ENCODE results near the gene PAX1. TPM values are rescaled to one million over a fixed set of nuclear protein-coding genes. Genes with fewer than 3 reads are reported as not detected.
A peak's percentile ranks its signal among the peaks of the same experiment; 100 is the strongest.

Gene PAX1
- total RNA-seq: not detected
- not detected for polyA plus RNA-seq

GRCh38 chr20:21705575-21706260 is at the start of gene PAX1:
Gene PAX1, plus strand, starts transcription at chr20:21705664. Its CDS starts 49 bp downstream, at chr20:21705713.
- no peak within 1 kb of the TSS for H3K27ac ChIP-seq (ENCODE audit: low read depth, low read length)
- DNase-seq: no peak
- Mint-ChIP-seq H3K4me1 (peaks cover 2 to 21% (median 4%) of the 10 kb centered on the region in 4 donors), H3K36me3 (no peaks in the 10 kb centered on the region), H3K4me3 (peak within 1 kb of the TSS in 2 of 8 donors; percentile 2 to 29), H3K27ac (peak within 1 kb of the TSS in 1 of 7 donors; percentile 47), H3K9me3 (peaks cover 0 to 3% (median 0%) of the 10 kb centered on the region in 8 donors), H3K27me3 (peaks cover 51 to 57% of the 10 kb centered on the region in 2 donors)
- intact Hi-C loops (cut with micrococcal nuclease): no loop called here
- no peaks in the 10 kb centered on the region for H3K4me1 ChIP-seq (ENCODE audit: insufficient read depth, low read length)
- no peaks in the 10 kb centered on the region for H3K36me3 ChIP-seq (ENCODE audit: insufficient read depth, low read length)
- POLR2A ChIA-PET (ENCODE audit: partially characterized antibody): no interaction called here
- no peak within 1 kb of the TSS for H3K4me3 ChIP-seq (ENCODE audit: low read length in 2 of 2)
- H3K27me3 ChIP-seq (ENCODE audit: insufficient read depth, low read length): peaks cover 22% of the 10 kb centered on the region
- CTCF ChIA-PET (ENCODE audit: partially characterized antibody): no interaction called here
- no peaks in the 10 kb centered on the region for H3K9me3 ChIP-seq (ENCODE audit: control insufficient read depth in 1 of 2, low read length in 2 of 2)

- Mint-ChIP-seq H3K4me3 (no peak overlapping the region), H3K27me3 (peaks cover 5 to 6% of the 10 kb centered on the region in 2 donors), H3K36me3 (no peaks in the 10 kb centered on the region), H3K4me1 (no peaks in the 10 kb centered on the region), H3K9me3 (peaks cover 0 to 6% (median 0%) of the 10 kb centered on the region in 8 donors), H3K27ac (no peak overlapping the region)
- H3K27me3 ChIP-seq (ENCODE audit: insufficient read depth, low read length): no peaks in the 10 kb centered on the region
- no peak overlapping the region for H3K27ac ChIP-seq (ENCODE audit: low read depth, low read length)
- H3K9me3 ChIP-seq (ENCODE audit: control insufficient read depth in 1 of 2, low read length in 2 of 2): no peaks in the 10 kb centered on the region
- ChIA-PET CTCF (ENCODE audit: partially characterized antibody) (no interaction called here), POLR2A (ENCODE audit: partially characterized antibody) (no interaction called here)
- no peak for DNase-seq
- no peak overlapping the region for H3K4me3 ChIP-seq (ENCODE audit: low read length in 2 of 2)
- no peaks in the 10 kb centered on the region for H3K4me1 ChIP-seq (ENCODE audit: insufficient read depth, low read length)
- intact Hi-C loops (cut with micrococcal nuclease): no loop called here
- H3K36me3 ChIP-seq (ENCODE audit: insufficient read depth, low read length): no peaks in the 10 kb centered on the region
Observed at GRCh38 chr20:21656308-21657067, 49.0 kb upstream of the PAX1 start.

GRCh38 chr20:21661488-21662055 is 43.9 kb upstream of the PAX1 start:
- ChIA-PET CTCF (ENCODE audit: partially characterized antibody) (no interaction called here), POLR2A (ENCODE audit: partially characterized antibody) (no interaction called here)
- H3K27ac ChIP-seq (ENCODE audit: low read depth, low read length): no peak overlapping the region
- H3K9me3 ChIP-seq (ENCODE audit: control insufficient read depth in 1 of 2, low read length in 2 of 2): no peaks in the 10 kb centered on the region
- no peak overlapping the region for H3K4me3 Mint-ChIP-seq
- H3K36me3 ChIP-seq (ENCODE audit: insufficient read depth, low read length): no peaks in the 10 kb centered on the region
- H3K36me3 Mint-ChIP-seq: no peaks in the 10 kb centered on the region
- intact Hi-C loops (cut with micrococcal nuclease): no loop called here
- no peak overlapping the region for H3K27ac Mint-ChIP-seq
- H3K4me1 Mint-ChIP-seq: no peaks in the 10 kb centered on the region
- H3K4me1 ChIP-seq (ENCODE audit: insufficient read depth, low read length): no peaks in the 10 kb centered on the region
- H3K27me3 Mint-ChIP-seq: peaks cover 2 to 6% of the 10 kb centered on the region in 2 donors
- DNase-seq: no peak
- H3K27me3 ChIP-seq (ENCODE audit: insufficient read depth, low read length): no peaks in the 10 kb centered on the region
- H3K4me3 ChIP-seq (ENCODE audit: low read length in 2 of 2): no peak overlapping the region
- peaks cover 0 to 3% (median 0%) of the 10 kb centered on the region in 8 donors for H3K9me3 Mint-ChIP-seq

GRCh38 chr20:21663465-21663864 is 42.0 kb upstream of the PAX1 start:
- Mint-ChIP-seq H3K9me3 (peaks cover 0 to 3% (median 0%) of the 10 kb centered on the region in 8 donors), H3K27me3 (peaks cover 0 to 2% of the 10 kb centered on the region in 2 donors), H3K4me1 (no peaks in the 10 kb centered on the region), H3K36me3 (no peaks in the 10 kb centered on the region), H3K27ac (no peak overlapping the region), H3K4me3 (no peak overlapping the region)
- H3K4me1 ChIP-seq (ENCODE audit: insufficient read depth, low read length): no peaks in the 10 kb centered on the region
- H3K27me3 ChIP-seq (ENCODE audit: insufficient read depth, low read length): no peaks in the 10 kb centered on the region
- no peak overlapping the region for H3K4me3 ChIP-seq (ENCODE audit: low read length in 2 of 2)
- H3K27ac ChIP-seq (ENCODE audit: low read depth, low read length): no peak overlapping the region
- no peaks in the 10 kb centered on the region for H3K9me3 ChIP-seq (ENCODE audit: control insufficient read depth in 1 of 2, low read length in 2 of 2)
- CTCF ChIA-PET (ENCODE audit: partially characterized antibody): no interaction called here
- DNase-seq: no peak
- no peaks in the 10 kb centered on the region for H3K36me3 ChIP-seq (ENCODE audit: insufficient read depth, low read length)
- POLR2A ChIA-PET (ENCODE audit: partially characterized antibody): no interaction called here
- intact Hi-C loops (cut with micrococcal nuclease): no loop called here

- H3K27ac Mint-ChIP-seq: no peak overlapping the region
- ChIA-PET POLR2A (ENCODE audit: partially characterized antibody) (no interaction called here), CTCF (ENCODE audit: partially characterized antibody) (no interaction called here)
- no peak for DNase-seq
- H3K27me3 Mint-ChIP-seq: peaks cover 2 to 6% of the 10 kb centered on the region in 2 donors
- peaks cover 0 to under 1% (median 0%) of the 10 kb centered on the region in 8 donors for H3K9me3 Mint-ChIP-seq
- Histone ChIP-seq H3K36me3 (ENCODE audit: insufficient read depth, low read length) (no peaks in the 10 kb centered on the region), H3K4me1 (ENCODE audit: insufficient read depth, low read length) (no peaks in the 10 kb centered on the region), H3K27me3 (ENCODE audit: insufficient read depth, low read length) (no peaks in the 10 kb centered on the region), H3K27ac (ENCODE audit: low read depth, low read length) (no peak overlapping the region), H3K4me3 (ENCODE audit: low read length in 2 of 2) (no peak overlapping the region), H3K9me3 (ENCODE audit: control insufficient read depth in 1 of 2, low read length in 2 of 2) (no peaks in the 10 kb centered on the region)
- intact Hi-C loops (cut with micrococcal nuclease): no loop called here
- no peak overlapping the region for H3K4me3 Mint-ChIP-seq
- H3K4me1 Mint-ChIP-seq: no peaks in the 10 kb centered on the region
- H3K36me3 Mint-ChIP-seq: no peaks in the 10 kb centered on the region
Observed at GRCh38 chr20:21665687-21666446, 39.6 kb upstream of the PAX1 start.

GRCh38 chr20:21670126-21670525 is 35.3 kb upstream of the PAX1 start:
- CTCF ChIA-PET (ENCODE audit: partially characterized antibody): no interaction called here
- no peak overlapping the region for H3K27ac Mint-ChIP-seq
- no peaks in the 10 kb centered on the region for H3K36me3 Mint-ChIP-seq
- no peak overlapping the region for H3K4me3 ChIP-seq (ENCODE audit: low read length in 2 of 2)
- H3K27me3 Mint-ChIP-seq: peaks cover 8 to 10% of the 10 kb centered on the region in 2 donors
- H3K4me1 ChIP-seq (ENCODE audit: insufficient read depth, low read length): no peaks in the 10 kb centered on the region
- H3K9me3 ChIP-seq (ENCODE audit: control insufficient read depth in 1 of 2, low read length in 2 of 2): no peaks in the 10 kb centered on the region
- intact Hi-C loops (cut with micrococcal nuclease): no loop called here
- no peak overlapping the region for H3K4me3 Mint-ChIP-seq
- H3K9me3 Mint-ChIP-seq: peaks cover 0 to 8% (median 2%) of the 10 kb centered on the region in 8 donors
- DNase-seq: no peak
- no peak overlapping the region for H3K27ac ChIP-seq (ENCODE audit: low read depth, low read length)
- POLR2A ChIA-PET (ENCODE audit: partially characterized antibody): no interaction called here
- no peaks in the 10 kb centered on the region for H3K27me3 ChIP-seq (ENCODE audit: insufficient read depth, low read length)
- H3K4me1 Mint-ChIP-seq: no peaks in the 10 kb centered on the region
- H3K36me3 ChIP-seq (ENCODE audit: insufficient read depth, low read length): no peaks in the 10 kb centered on the region

GRCh38 chr20:21670981-21671380 is 34.5 kb upstream of the PAX1 start:
- H3K27ac Mint-ChIP-seq: no peak overlapping the region
- ChIA-PET CTCF (ENCODE audit: partially characterized antibody) (no interaction called here), POLR2A (ENCODE audit: partially characterized antibody) (no interaction called here)
- no peak overlapping the region for H3K4me3 Mint-ChIP-seq
- peaks cover 0 to 8% (median 2%) of the 10 kb centered on the region in 8 donors for H3K9me3 Mint-ChIP-seq
- H3K27me3 Mint-ChIP-seq: peaks cover 8 to 10% of the 10 kb centered on the region in 2 donors
- no peaks in the 10 kb centered on the region for H3K36me3 ChIP-seq (ENCODE audit: insufficient read depth, low read length)
- H3K4me1 Mint-ChIP-seq: no peaks in the 10 kb centered on the region
- no peaks in the 10 kb centered on the region for H3K4me1 ChIP-seq (ENCODE audit: insufficient read depth, low read length)
- intact Hi-C loops (cut with micrococcal nuclease): no loop called here
- H3K36me3 Mint-ChIP-seq: no peaks in the 10 kb centered on the region
- H3K9me3 ChIP-seq (ENCODE audit: control insufficient read depth in 1 of 2, low read length in 2 of 2): no peaks in the 10 kb centered on the region
- no peak for DNase-seq
- no peak overlapping the region for H3K4me3 ChIP-seq (ENCODE audit: low read length in 2 of 2)
- no peak overlapping the region for H3K27ac ChIP-seq (ENCODE audit: low read depth, low read length)
- no peaks in the 10 kb centered on the region for H3K27me3 ChIP-seq (ENCODE audit: insufficient read depth, low read length)

Measured in CD4-positive, alpha-beta memory T cell (primary cell).